Stimulated activated CD8-positive, alpha-beta memory T cell treated with anti-CD3 and anti-CD28 coated beads, Interleukin-7, amount 100 ng/mL, for 1 hour (primary cell): ENCODE measurements around the gene TBCD.
A peak's percentile ranks its signal among the peaks of the same experiment; 100 is the strongest.

Experiments
- DNase-seq, 2 donors: peaks; one replicate each; pipeline ENCODE4 v3.0.0-alpha.2; 2020; ENCODE audit warnings: low read depth in 2 of 2

Gene TBCD

DNA sequence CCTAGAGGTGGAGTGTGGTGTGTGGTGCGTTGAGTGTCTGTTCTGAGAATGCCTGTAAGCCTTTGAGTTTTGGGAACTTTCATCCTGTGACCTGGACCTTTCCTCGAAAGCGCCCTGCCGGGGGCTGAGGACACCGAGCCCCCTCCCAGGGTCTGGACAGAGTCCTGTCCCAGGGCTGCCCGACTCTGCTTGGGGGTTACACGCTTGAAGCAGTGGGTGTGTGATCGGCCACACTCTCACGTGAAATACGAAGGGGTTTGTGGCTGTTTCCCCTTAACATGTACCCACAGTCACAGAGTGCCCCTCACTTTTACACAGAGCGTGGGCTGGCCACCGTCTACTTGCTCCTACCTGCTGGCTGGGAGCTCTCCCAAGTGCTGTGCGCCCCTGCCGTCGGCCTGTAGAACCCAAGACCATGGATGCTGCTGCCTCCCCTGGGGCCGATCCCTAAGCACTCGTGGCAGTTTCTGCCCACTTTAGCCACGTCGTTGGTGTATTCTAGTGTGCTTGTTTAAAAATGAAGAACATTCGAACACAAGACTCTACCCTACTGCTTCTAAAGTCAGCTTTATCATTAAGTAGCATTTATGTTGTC is 81.1 kb downstream of the TBCD start:
- DNase-seq = no peak

DNA sequence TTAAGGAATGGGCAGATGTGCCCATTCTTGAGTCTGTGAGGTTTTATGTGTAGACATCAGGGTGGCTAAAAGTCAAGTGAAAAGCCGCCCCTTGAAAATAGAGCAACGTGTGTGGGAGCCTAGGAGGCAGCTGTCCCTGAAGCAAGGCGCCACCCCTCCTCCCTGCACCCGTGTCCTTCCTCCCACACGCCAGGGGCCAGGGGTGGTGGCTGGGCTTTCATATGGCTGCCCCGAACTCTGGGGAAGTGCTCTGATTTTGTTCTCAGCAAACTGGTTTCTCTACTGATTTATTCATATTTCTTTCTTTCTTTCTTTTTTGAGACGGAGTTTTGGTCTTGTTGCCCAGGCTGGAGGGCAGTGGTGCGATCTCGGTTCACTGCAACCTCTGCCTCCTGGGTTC is 83.3 kb downstream of the TBCD start:
- no peak for DNase-seq

DNA sequence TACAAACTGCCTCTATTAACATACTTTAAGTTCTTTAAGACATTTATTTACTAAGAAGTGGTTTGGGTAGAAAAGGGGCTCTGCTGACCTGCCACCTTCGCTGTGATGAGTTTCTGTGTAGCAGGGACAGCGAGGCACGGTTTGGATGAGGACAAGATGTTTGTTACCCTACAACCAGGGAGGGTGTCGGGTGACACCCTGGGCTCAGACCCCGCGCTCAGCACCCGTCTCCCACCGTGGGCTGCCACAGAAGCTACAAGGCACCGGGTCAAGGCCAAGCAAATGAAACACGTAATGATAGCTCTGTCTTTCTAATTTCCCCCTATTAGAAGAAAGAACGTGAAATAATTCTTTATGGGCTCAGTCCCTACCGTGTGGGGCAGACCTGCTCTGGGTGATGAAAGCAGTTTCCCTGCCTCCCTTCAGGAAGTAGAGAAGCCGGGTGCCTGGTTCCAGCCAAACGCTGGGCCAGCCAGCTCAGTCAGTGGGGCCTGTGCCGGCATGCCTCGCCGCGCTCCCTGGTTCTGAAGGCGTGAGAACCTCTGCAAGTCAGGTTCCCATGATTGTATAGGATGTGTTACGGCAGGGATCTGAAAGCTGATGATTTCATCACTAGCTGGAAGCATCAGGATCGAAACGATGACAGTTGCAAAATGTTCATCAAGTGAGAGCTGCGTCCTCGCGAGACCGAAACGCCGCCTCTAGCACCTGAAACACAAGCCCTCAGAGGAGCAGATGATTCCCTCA is 84.1 kb downstream of the TBCD start:
- no peak for DNase-seq

- DNase-seq = no peak
Measured at GRCh38 chr17:82836823-82837357, 85.0 kb downstream of the TBCD start.

DNA sequence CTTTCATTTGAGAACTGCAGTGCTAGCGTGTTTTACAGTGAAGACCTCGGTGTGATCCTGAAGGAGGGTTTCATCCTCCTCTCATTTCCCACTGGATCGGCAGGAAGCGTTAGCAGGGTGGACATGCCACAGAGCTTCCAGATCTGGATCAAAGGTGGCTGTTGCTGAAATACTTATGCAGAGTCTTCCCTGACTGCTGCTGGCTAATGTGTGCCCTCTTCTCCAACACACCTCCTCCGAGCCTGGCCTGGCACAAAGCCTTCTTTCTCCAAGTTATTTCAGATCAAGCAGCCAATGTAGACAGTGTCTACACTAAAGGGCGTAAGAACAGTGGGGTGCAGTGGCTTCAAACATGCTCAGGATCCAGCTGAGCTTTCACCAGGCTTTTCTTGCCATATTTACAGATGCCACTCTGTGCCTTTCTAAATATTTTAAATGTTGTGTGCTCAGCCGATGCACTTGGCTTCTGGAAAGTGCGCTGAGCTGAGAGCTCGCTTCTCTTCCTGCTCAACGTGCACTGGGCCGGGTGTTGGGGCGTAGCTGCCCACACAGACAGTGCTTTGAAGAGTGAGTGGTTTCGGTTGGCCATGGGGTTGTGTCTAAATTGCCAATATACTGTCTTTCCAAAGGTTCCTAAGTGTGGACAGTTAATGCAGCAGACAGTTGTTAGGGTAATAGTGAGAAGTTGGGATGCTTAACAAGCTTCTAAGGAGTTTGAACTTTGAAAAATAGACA is 85.9 kb downstream of the TBCD start:
- no peak for DNase-seq

- DNase-seq = no peak
Measured at GRCh38 chr17:82838386-82839063, 86.7 kb downstream of the TBCD start.

DNA sequence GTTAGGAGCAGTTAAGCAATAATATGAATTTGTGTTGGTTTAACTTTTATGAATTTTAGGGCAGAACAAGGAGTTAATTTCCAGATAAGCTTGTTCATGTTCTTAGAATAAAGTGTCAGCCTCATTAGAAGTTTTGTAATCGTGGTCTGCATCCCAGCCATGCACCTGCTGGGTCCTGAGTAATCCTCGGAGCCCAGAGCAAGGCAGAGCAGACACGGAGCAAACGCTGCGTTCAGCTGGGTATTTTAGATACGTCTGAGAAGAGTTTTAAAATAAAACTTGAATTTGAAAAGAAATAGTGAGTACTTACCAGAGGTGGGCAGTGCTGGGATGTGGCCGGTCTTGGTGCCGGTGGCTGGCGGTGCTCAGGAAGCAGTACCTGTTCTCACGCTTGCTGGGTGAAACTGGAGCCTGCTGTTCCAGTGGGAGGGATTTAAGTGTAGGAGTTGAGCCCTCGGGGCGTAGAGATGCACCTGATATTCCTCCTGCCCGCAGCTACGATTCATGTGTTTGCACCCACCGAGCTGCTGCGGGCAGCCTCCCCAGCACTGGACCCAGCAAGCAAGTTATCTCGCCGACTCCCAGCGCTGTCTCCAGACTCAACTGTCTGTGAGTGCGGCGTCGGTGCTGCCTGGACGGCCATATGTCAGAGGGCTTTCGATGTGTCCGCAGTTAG is 87.9 kb downstream of the TBCD start, which contains the start of gene ZNF750:
Gene ZNF750, minus strand, starts transcription at position 406 of the 676 bp plus-strand sequence. CDS start 7,568 bp downstream, outside the sequence.
- no peak for DNase-seq

DNA sequence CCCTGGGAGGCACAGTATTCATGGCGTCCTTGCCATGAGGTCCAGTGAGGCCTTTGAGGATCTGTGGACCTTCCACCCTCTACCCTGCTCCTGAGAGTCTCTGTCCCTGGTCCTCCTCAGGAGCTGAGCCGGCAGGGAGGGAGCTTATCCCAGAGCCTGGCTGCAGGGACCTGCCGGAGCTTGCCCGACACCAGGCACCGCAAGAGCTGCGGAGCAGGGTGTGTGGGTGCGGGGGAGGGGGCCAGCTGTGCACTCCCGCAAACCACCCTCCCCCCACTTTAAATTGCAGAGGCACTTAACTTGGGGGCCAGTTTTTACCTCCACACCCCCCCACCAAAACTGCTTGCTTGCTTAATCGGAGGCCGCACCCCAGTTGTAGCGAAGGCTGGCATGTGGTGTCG is 88.6 kb downstream of the TBCD start:
- no peak for DNase-seq

DNA sequence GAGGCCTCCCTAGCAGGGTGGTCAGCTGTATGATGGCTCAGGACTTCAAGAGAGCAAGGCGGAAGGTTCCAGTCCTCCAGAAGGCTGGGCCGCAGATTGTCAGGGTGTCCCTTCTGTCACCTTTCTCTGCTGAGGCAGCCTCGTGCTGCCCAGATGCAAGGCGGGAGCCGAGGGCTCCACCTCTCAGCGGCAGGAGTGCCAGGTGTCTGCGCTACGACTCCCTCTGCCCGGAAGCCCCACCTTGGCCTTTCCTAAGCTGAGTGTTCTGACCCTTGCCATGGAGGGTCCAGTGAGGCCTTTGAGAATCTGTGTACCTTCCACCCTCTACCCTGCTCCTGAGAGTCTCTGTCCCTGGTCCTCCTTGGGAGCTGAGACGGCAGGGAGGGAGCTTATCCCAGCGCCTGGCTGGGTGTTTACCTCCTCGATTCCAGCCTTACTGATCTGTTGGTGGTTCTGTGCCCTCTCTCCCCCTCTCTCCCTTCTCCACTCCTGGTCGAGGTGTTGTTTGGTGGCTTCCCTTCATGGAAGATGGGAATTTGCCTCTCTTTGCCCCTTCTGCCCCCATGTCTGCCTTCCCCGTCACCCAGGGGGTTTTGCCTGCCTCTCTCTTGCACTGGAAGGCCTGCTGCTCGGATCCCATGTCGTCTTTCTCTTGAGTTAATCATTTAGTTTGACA is 90.2 kb downstream of the TBCD start:
- no peak for DNase-seq

- DNase-seq = no peak
Measured at GRCh38 chr17:82843904-82844680, 92.2 kb downstream of the TBCD start.

GRCh38 chr17:82844796-82845162 is 92.9 kb downstream of the TBCD start:
- DNase-seq = no peak

- DNase-seq = no peak
Measured at GRCh38 chr17:82845163-82845807, 93.4 kb downstream of the TBCD start.

DNA sequence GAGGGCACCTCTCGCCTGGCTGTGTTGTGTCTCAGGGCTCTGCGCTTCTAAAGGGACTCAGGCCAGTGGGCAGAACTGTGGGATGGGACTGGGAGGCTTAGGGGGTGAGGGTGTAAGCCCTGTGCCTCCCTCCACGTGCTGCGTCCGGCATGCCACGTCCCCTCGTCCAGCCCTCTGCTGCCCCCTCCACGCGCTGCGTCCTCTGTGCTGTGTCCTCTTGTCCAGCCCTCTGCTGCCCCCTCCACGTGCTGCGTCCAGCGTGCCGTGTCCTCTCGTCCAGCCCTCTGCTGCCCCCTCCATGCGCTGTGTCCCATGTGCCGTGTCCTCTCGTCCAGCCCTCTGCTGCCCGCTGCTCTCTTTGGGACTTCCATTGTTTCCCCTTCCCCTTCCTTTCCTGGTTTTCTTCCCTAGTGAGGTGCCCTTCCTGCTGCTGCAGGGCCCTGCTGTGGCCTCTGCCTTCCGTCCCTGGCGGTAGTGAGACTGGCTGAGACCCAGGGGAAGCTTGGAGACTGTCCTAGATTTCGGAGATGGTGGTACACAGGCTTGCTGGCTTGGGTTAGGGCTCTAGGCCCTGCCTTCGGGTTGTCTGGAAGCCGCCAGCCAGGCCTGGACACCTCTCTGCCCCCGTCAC is 94.3 kb downstream of the TBCD start:
- DNase-seq = no peak

GRCh38 chr17:82848022-82848592 is 96.2 kb downstream of the TBCD start:
- DNase-seq = peak in 1 of 2 donors; percentile 17

GRCh38 chr17:82849076-82849945 is 97.4 kb downstream of the TBCD start:
- no peak for DNase-seq

GRCh38 chr17:82851381-82851780 is 99.5 kb downstream of the TBCD start:
- no peak for DNase-seq

- DNase-seq = no peak
Measured at GRCh38 chr17:82854226-82854625, 102.4 kb downstream of the TBCD start.

- no peak for DNase-seq
Measured at GRCh38 chr17:82856361-82856760, 104.5 kb downstream of the TBCD start.
